Psoas muscle (tissue), 8 donors: ENCODE results near the gene PSMG1. TPM values are rescaled to one million over a fixed set of nuclear protein-coding genes. Genes with fewer than 3 reads are reported as not detected.

Experiments used
- ATAC-seq, 4 donors: fragments of 200-7000 bp; cut with Tn5 transposase; one replicate each; pipeline ENCODE4 v1.9.1; 2020; ENCODE audit warnings: moderate library complexity in 3 of 4, mild to moderate bottlenecking in 2 of 4
- DNase-seq, 2 donors: peaks; one replicate each; pipeline ENCODE4 v3.0.0-alpha.2; 2020
- H3K27ac ChIP-seq: fragments of 200-600 bp; one replicate; pipeline ENCODE4 v1.8.0; 2022
- H3K27me3 ChIP-seq, 3 donors: fragments of 200-600 bp in 1 of 3; one replicate each; pipeline versions ENCODE4 v1.6.1 to v1.8.0; 2013 to 2022; ENCODE audit warnings: low read length in 2 of 3, mild to moderate bottlenecking in 2 of 3, moderate library complexity in 1 of 3; ENCODE audit not compliant: insufficient read depth in 3 of 3
- H3K36me3 ChIP-seq, 2 donors: fragments of 200-600 bp in 1 of 2; one replicate each; pipeline versions ENCODE4 v1.6.1 to v1.8.0; 2013 to 2022; ENCODE audit warnings: low read depth in 1 of 2, mild to moderate bottlenecking in 1 of 2, moderate library complexity in 1 of 2; ENCODE audit not compliant: insufficient read depth in 1 of 2
- H3K4me1 ChIP-seq: fragments of 200-600 bp; one replicate; pipeline ENCODE4 v1.8.0; 2022
- H3K4me3 ChIP-seq: fragments of 200-600 bp; one replicate; pipeline ENCODE4 v1.8.0; 2022; ENCODE audit warnings: mild to moderate bottlenecking
- H3K9me3 ChIP-seq: fragments of 200-600 bp; one replicate; pipeline ENCODE4 v1.8.0; 2022
- WGBS, 3 donors: extraction: QIAGEN DNeasy Blood & Tissue Kit; methylation state at CpG; one replicate each; pipeline versions ENCODE4 v1.1.6 to v1.1.7; 2013; 5-methylcytosine and 5-hydroxymethylcytosine counted together
- intact Hi-C, 2 donors: fragments of 100-400 bp; cut with DNase I; formaldehyde crosslinking; loops; one replicate each; pipeline versions ENCODE4 v1.11.0 to v1.14.2; 2022
- polyA plus RNA-seq, 3 donors: library from polyadenylated mRNA; stranded (reverse); fragments of 200-250 nt; gene quantifications; one replicate each; pipeline ENCODE4 v1.2.3, GENCODE V29; 2013
- total RNA-seq, 4 donors: library from RNA; stranded (reverse); fragmentation: NEBNext Ultra II Directional in 2 of 4; extraction: Animal tissue kit (Norgen Biotek cat#: 25700) in 2 of 4; gene quantifications; one replicate each; pipeline versions ENCODE4 v1.2.1 to v1.2.4, GENCODE V29; 2021 to 2023
- TF ChIP-seq, protein P1 (sequence below): fragments of 200-600 bp; IDR thresholded peaks from one replicate; pipeline ENCODE4 v1.8.0; 2022; ENCODE audit warnings: antibody characterized with exemption
- donor health status: healthy with polysubstance abuse.
- donor health status: DM: no; HTN: no; CAD: no; lungs with moderate emphysema.
- donor health status: Bipolar disorder and iron deficiency.
- donor health status: healthy.
- donor health status: DM: yes; HTN: yes; CAD: no.
- donor health status: DM: no; HTN: no; CAD: no.
- donor health status: DM: no; HTN: no; CAD: no.
- donor health status: DM: yes; HTN: yes; CAD: no.

Gene PSMG1
- total and polyA plus RNA-seq, 7 donors, result 20.5 to 52.1 (median 44.0) TPM

DNA sequence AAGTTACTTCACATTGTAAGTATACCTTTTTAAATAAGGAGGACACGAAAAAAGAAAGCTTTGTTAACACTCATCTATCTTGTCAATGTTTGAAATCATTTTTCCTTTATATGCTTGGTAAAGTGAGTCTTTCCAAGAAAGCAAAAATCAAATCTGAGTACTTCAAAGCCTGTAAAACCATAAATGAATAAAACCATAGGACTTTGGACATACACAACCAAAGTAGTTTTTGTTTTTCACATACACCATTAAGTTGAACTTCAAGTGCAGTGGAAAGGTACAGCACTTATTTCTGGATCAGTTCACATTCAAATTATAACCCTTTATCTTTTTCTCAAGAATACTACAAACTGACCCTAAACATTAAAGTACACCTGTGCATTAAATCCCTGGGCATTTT lies 10.1 kb upstream of the PSMG1 start:
- intact Hi-C loops, result no loop called here
- ATAC-seq, result no peak
- H3K4me1 ChIP-seq, result peaks cover 3% of the 10 kb centered on the region

DNA sequence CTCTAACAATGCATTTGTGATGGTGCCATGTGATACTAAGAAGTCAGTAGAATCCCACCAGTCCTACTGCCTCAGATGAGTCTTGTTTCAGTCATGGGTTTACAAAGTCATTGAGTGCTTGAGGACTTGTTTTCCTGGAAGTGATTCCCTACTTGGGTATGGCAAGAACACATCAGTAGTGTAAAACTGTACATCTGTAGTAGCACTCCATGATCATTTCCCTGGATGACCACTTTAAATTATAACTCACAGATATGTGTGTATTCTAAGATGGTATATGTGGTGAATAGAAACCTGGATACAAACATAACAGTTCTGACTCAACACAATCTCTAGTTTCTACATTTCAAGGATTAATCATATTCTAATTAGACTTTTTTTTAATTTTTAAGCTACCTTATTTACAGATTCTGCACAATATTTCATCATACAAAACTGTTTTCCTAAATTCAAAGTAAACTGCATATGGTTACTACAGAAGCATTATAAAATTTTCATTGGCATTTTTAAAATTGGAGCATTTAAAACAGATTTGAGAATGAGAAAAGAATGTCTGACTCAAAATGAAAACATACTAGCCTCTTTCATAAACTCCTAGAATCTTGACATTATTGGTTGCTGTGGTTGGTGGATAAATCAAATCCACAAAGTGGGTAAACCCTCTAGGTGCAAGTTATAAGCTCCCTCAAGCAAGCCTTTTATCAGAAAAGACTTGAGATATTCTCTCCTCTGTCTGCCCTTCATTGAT lies 6.8 kb upstream of the PSMG1 start:
- intact Hi-C loops, result loop anchor here in 1 of 2 donors (10.0 kb wide), 1 partner anchor 195 kb away; a partner anchor contains a TSS
- ATAC-seq (no peak), DNase-seq (no peak)
- H3K9me3 ChIP-seq, result no peaks in the 10 kb centered on the region
- H3K4me3 ChIP-seq, result no peak overlapping the region
- H3K27me3 ChIP-seq, result no peaks in the 10 kb centered on the region
- peaks cover 7% of the 10 kb centered on the region for H3K4me1 ChIP-seq
- TF ChIP-seq, protein P1, sequence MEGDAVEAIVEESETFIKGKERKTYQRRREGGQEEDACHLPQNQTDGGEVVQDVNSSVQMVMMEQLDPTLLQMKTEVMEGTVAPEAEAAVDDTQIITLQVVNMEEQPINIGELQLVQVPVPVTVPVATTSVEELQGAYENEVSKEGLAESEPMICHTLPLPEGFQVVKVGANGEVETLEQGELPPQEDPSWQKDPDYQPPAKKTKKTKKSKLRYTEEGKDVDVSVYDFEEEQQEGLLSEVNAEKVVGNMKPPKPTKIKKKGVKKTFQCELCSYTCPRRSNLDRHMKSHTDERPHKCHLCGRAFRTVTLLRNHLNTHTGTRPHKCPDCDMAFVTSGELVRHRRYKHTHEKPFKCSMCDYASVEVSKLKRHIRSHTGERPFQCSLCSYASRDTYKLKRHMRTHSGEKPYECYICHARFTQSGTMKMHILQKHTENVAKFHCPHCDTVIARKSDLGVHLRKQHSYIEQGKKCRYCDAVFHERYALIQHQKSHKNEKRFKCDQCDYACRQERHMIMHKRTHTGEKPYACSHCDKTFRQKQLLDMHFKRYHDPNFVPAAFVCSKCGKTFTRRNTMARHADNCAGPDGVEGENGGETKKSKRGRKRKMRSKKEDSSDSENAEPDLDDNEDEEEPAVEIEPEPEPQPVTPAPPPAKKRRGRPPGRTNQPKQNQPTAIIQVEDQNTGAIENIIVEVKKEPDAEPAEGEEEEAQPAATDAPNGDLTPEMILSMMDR, result no peak
- H3K27ac ChIP-seq, result no peak overlapping the region
- H3K36me3 ChIP-seq, result peaks cover 0 to 25% of the 10 kb centered on the region in 2 donors

More for the DNA sequence above, 10.1 kb upstream of the PSMG1 start:
- H3K36me3 ChIP-seq, result peaks cover 10 to 59% of the 10 kb centered on the region in 2 donors
- no peaks in the 10 kb centered on the region for H3K9me3 ChIP-seq
- 92 to 98% (median 98%) methylated on average over 1 of the region's 1 CpG for WGBS, 3 donors
- H3K27me3 ChIP-seq, result no peaks in the 10 kb centered on the region
- TF ChIP-seq, protein P1, result no peak
- no peak for DNase-seq
- H3K27ac ChIP-seq, result no peak overlapping the region
- H3K4me3 ChIP-seq, result no peak overlapping the region

DNA sequence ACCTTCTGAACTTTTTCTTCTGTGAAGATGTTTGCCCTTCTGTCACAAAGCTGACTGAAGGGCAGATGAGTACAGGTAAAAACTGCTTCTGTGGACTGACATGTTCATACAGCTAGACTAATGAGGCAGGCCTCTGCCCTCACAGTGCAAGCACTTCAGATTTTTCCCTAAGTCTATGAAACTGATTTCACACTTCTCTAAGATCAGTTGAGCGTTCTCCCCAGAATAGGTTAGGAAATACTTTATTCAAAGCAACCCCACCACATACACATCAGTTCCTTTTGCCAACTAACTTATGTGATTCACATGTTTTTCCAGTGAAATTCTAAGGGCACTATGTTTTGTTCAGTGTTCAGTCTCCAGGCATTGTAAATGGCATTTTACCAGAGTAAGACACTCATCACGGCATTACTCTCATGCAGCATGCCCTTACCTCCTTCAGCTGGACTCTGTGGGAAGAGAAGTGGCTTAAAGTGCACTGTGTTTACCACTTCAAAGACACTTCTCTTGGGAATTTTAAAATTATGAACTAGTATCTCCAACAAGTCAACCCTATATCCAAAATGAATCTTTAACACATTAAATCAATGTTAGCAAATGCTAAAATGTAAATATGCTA lies 5.4 kb upstream of the PSMG1 start:
- Histone ChIP-seq H3K9me3 (no peaks in the 10 kb centered on the region), H3K27me3 (no peaks in the 10 kb centered on the region), H3K4me1 (peaks cover 15% of the 10 kb centered on the region), H3K4me3 (no peak overlapping the region), H3K36me3 (peaks cover 0 to 11% of the 10 kb centered on the region in 2 donors), H3K27ac (no peak overlapping the region)
- WGBS, 3 donors, result 68 to 85% (median 73%) methylated on average over 2 of the region's 2 CpGs
- TF ChIP-seq, protein P1, result no peak
- intact Hi-C loops, result loop anchor here in 1 of 2 donors (10.0 kb wide), 1 partner anchor 196 kb away; a partner anchor contains a TSS
- DNase-seq, result no peak
- ATAC-seq, result no peak

DNA sequence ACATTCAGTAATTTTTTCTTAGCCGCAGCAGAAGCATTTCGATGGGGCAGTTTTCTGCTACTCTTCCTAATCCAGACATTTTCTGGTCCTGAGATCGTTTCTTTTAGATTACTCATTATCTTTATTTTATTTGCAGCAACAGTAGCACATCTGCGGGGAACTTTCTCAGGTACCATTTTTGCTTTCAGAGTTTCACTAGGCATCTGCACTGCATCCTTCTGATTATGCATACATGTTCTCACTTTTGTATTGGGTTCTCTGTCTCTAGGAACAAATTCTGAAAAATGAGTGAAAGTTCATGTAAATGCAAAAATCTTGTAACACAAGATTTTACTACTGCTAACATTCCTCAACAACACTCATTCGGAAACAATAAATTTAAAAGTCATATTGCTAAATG lies 3.9 kb upstream of the PSMG1 start:
- no peak for ATAC-seq
- Histone ChIP-seq H3K27ac (no peak overlapping the region), H3K4me1 (peaks cover 19% of the 10 kb centered on the region), H3K36me3 (peaks cover 0 to 6% of the 10 kb centered on the region in 2 donors), H3K4me3 (no peak overlapping the region), H3K9me3 (no peaks in the 10 kb centered on the region), H3K27me3 (no peaks in the 10 kb centered on the region)
- TF ChIP-seq, protein P1, result no peak
- WGBS, 3 donors, result 80 to 86% (median 82%) methylated on average over 5 of the region's 5 CpGs
- no peak for DNase-seq
- intact Hi-C loops, result loop anchor here in 1 of 2 donors (10.0 kb wide), 1 partner anchor 198 kb away; a partner anchor contains a TSS
